ENCODE data around the gene RNASEL. TPM values are rescaled to one million over a fixed set of nuclear protein-coding genes. Genes with fewer than 3 reads are reported as not detected.

Gene RNASEL
- total and polyA plus RNA-seq, 2 experiments from 2014 or later: 0.37 to 0.94 TPM

DNA sequence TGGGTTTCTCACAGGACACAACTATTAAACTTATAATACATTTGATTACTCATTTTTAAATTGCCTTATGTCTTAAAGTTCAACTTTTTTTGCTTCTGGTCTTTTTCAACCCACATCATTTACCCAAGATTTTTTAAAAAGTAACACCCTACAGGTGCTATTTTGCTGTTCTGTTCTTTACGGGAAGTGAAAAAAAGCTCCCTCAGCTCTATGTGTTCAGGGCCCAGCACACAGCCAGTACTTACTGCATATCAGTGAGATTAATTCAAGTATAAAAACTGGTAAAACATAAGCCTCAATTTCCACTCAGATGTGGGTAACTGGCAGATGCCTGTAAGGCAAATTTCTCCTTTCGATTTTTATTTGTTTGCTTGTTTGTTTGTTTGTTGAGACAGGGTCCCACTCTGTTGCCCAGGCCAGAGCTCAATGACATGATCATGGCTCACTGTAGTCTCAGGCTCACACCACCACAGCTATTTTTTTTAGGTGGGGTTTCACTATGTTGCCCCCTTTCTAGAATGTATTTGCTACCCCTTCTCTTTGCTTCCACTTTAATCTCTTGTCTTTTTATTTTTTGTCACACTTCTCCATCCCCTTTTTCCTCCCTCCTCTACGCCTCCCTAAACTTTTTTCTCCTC lies 20.3 kb downstream of the RNASEL start (continued):
- TF ChIP-seq ETS1 (IDR thresholded peaks at IDR 0.05) (no peak), NANOG (IDR thresholded peaks at IDR 0.05; ENCODE audit: borderline replicate concordance) (no peak), EZH2phosphoT487 (IDR thresholded peaks at IDR 0.05; ENCODE audit: unreplicated experiment) (no peak)
- TF ChIP-seq, protein P1, sequence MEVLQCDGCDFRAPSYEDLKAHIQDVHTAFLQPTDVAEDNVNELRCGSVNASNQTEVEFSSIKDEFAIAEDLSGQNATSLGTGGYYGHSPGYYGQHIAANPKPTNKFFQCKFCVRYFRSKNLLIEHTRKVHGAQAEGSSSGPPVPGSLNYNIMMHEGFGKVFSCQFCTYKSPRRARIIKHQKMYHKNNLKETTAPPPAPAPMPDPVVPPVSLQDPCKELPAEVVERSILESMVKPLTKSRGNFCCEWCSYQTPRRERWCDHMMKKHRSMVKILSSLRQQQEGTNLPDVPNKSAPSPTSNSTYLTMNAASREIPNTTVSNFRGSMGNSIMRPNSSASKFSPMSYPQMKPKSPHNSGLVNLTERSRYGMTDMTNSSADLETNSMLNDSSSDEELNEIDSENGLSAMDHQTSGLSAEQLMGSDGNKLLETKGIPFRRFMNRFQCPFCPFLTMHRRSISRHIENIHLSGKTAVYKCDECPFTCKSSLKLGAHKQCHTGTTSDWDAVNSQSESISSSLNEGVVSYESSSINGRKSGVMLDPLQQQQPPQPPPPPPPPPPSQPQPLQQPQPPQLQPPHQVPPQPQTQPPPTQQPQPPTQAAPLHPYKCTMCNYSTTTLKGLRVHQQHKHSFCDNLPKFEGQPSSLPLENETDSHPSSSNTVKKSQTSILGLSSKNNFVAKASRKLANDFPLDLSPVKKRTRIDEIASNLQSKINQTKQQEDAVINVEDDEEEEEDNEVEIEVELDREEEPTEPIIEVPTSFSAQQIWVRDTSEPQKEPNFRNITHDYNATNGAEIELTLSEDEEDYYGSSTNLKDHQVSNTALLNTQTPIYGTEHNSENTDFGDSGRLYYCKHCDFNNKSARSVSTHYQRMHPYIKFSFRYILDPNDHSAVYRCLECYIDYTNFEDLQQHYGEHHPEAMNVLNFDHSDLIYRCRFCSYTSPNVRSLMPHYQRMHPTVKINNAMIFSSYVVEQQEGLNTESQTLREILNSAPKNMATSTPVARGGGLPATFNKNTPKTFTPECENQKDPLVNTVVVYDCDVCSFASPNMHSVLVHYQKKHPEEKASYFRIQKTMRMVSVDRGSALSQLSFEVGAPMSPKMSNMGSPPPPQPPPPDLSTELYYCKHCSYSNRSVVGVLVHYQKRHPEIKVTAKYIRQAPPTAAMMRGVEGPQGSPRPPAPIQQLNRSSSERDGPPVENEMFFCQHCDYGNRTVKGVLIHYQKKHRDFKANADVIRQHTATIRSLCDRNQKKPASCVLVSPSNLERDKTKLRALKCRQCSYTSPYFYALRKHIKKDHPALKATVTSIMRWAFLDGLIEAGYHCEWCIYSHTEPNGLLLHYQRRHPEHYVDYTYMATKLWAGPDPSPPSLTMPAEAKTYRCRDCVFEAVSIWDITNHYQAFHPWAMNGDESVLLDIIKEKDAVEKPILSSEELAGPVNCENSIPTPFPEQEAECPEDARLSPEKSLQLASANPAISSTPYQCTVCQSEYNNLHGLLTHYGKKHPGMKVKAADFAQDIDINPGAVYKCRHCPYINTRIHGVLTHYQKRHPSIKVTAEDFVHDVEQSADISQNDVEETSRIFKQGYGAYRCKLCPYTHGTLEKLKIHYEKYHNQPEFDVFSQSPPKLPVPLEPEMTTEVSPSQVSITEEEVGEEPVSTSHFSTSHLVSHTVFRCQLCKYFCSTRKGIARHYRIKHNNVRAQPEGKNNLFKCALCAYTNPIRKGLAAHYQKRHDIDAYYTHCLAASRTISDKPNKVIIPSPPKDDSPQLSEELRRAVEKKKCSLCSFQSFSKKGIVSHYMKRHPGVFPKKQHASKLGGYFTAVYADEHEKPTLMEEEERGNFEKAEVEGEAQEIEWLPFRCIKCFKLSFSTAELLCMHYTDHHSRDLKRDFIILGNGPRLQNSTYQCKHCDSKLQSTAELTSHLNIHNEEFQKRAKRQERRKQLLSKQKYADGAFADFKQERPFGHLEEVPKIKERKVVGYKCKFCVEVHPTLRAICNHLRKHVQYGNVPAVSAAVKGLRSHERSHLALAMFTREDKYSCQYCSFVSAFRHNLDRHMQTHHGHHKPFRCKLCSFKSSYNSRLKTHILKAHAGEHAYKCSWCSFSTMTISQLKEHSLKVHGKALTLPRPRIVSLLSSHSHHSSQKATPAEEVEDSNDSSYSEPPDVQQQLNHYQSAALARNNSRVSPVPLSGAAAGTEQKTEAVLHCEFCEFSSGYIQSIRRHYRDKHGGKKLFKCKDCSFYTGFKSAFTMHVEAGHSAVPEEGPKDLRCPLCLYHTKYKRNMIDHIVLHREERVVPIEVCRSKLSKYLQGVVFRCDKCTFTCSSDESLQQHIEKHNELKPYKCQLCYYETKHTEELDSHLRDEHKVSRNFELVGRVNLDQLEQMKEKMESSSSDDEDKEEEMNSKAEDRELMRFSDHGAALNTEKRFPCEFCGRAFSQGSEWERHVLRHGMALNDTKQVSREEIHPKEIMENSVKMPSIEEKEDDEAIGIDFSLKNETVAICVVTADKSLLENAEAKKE (CRISPR knock-in tag; IDR thresholded peaks at IDR 0.05): no peak

DNA sequence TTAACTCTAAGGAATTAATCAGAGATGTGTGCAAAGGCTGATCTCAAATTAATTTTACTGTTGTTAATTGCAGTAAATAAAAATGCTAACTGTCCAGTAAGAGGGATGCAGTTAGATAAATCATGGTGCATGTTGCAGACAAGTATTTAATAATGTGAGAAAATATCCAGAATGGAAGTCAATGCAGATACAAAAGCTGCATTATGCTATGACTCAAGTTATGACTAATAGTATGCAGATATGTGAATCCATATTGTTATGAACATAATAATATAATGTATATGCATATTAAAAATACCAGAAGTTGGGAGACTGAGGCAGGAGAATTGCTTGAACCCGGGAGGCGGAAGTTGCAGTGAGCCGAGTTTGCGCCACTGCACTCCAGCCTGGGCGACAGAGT lies 21.4 kb downstream of the RNASEL start:
- no peak for ATAC-seq
- no peaks in the 10 kb centered on the region for H3K27me3 ChIP-seq (ENCODE audit: insufficient read depth)
- no peaks in the 10 kb centered on the region; the same call in 2 of the 3 replicates for H3K9me3 Mint-ChIP-seq
- H3K36me3 Mint-ChIP-seq (ENCODE audit: low read depth): no peaks in the 10 kb centered on the region
- 0 out of 2 replicates have a peak, but pooled peaks cover 3% of the 10 kb centered on the region for H3K9me2 ChIP-seq (ENCODE audit: insufficient read depth)
- DNase-seq (ENCODE audit: low spot score): no peak
- no peaks in the 10 kb centered on the region for H4K20me1 ChIP-seq (replicated peaks; ENCODE audit: insufficient read depth)
- H3K4me3 Mint-ChIP-seq: no peak overlapping the region
- H3K27me3 Mint-ChIP-seq (ENCODE audit: insufficient read depth, low read depth, poor library complexity): no peaks in the 10 kb centered on the region
- H3K36me3 ChIP-seq (ENCODE audit: insufficient read depth): no peaks in the 10 kb centered on the region
- H3K27ac ChIP-seq (ENCODE audit: low read depth): no peak overlapping the region
- H3F3A ChIP-seq (replicated peaks; ENCODE audit: low read depth): no peaks in the 10 kb centered on the region
- no peak overlapping the region for H3K27ac Mint-ChIP-seq
- H3K4me1 ChIP-seq (ENCODE audit: insufficient read depth): no peaks in the 10 kb centered on the region
- H3K4me3 ChIP-seq: no peak overlapping the region
- no peaks in the 10 kb centered on the region; the same call in 2 of the 3 replicates for H3K4me1 Mint-ChIP-seq
- no peak overlapping the region for H3K4me2 ChIP-seq
- H3K79me2 ChIP-seq (replicated peaks; ENCODE audit: insufficient read depth): no peaks in the 10 kb centered on the region
- H2AFZ ChIP-seq: no peak overlapping the region
- TF ChIP-seq EZH2 (IDR thresholded peaks at IDR 0.05; ENCODE audit: low read depth, unreplicated experiment) (no peak), REST (IDR thresholded peaks at IDR 0.05; ENCODE audit: unreplicated experiment) (no peak), NANOG (IDR thresholded peaks at IDR 0.05; ENCODE audit: borderline replicate concordance) (no peak), STAT1 (IDR thresholded peaks at IDR 0.05; ENCODE audit: unreplicated experiment) (no peak), ETS1 (IDR thresholded peaks at IDR 0.05) (no peak), JUNB (IDR thresholded peaks at IDR 0.05; ENCODE audit: unreplicated experiment) (no peak)
- TF ChIP-seq, protein P2, sequence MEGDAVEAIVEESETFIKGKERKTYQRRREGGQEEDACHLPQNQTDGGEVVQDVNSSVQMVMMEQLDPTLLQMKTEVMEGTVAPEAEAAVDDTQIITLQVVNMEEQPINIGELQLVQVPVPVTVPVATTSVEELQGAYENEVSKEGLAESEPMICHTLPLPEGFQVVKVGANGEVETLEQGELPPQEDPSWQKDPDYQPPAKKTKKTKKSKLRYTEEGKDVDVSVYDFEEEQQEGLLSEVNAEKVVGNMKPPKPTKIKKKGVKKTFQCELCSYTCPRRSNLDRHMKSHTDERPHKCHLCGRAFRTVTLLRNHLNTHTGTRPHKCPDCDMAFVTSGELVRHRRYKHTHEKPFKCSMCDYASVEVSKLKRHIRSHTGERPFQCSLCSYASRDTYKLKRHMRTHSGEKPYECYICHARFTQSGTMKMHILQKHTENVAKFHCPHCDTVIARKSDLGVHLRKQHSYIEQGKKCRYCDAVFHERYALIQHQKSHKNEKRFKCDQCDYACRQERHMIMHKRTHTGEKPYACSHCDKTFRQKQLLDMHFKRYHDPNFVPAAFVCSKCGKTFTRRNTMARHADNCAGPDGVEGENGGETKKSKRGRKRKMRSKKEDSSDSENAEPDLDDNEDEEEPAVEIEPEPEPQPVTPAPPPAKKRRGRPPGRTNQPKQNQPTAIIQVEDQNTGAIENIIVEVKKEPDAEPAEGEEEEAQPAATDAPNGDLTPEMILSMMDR (conservative IDR thresholded peaks at IDR 0.05; ENCODE audit: low read depth in 2 of 2): no peak

Measured in GM23338 (cell line).